HG03460 (cell line): ENCODE data around the gene SLC30A5.
A peak's percentile ranks its signal among the peaks of the same experiment; 100 is the strongest.
"Not testable (repeated sequence)": the region's sequence is repeated elsewhere in the genome, so short reads cannot be mapped to it uniquely, and the experiment has no call there.

ENCODE experiments used
- ATAC-seq: cut with Tn5 transposase; IDR thresholded peaks from one replicate; pipeline ENCODE4 v1.9.1; 2021; ENCODE audit not compliant: unreplicated experiment

SLC30A5 gene

GRCh38 chr5:69103521-69103920 is 9.7 kb downstream of the SLC30A5 start:
- ATAC-seq, result no peak

GRCh38 chr5:69105996-69106906 is 12.4 kb downstream of the SLC30A5 start:
- ATAC-seq, result peak; percentile 82

- ATAC-seq, result not testable (repeated sequence)
Observed at GRCh38 chr5:69108367-69108766, 14.6 kb downstream of the SLC30A5 start.

GRCh38 chr5:69113851-69114250 is 20.0 kb downstream of the SLC30A5 start:
- ATAC-seq, result no peak

GRCh38 chr5:69115526-69115925 is 21.7 kb downstream of the SLC30A5 start:
- no peak for ATAC-seq

GRCh38 chr5:69129413-69129812 is 35.6 kb downstream of the SLC30A5 start:
- ATAC-seq, result no peak

- no peak for ATAC-seq
Observed at GRCh38 chr5:69130241-69130640, 36.4 kb downstream of the SLC30A5 start.

GRCh38 chr5:69131304-69131703 is 37.5 kb downstream of the SLC30A5 start:
- ATAC-seq, result no peak

- ATAC-seq, result no peak
Observed at GRCh38 chr5:69134126-69134525, 40.3 kb downstream of the SLC30A5 start.

- peak; percentile 85 for ATAC-seq
Observed at GRCh38 chr5:69136293-69136692, 42.5 kb downstream of the SLC30A5 start.

- not testable (repeated sequence) for ATAC-seq
Observed at GRCh38 chr5:69137208-69137607, 43.4 kb downstream of the SLC30A5 start.

- ATAC-seq, result no peak
Observed at GRCh38 chr5:69137807-69138206, 44.0 kb downstream of the SLC30A5 start.

- ATAC-seq, result no peak
Observed at GRCh38 chr5:69138766-69139165, 45.0 kb downstream of the SLC30A5 start.

GRCh38 chr5:69140239-69140638 is 46.4 kb downstream of the SLC30A5 start:
- ATAC-seq, result not testable (repeated sequence)

- no peak for ATAC-seq
Observed at GRCh38 chr5:69140827-69141226, 47.0 kb downstream of the SLC30A5 start.

- ATAC-seq, result not testable (repeated sequence)
Observed at GRCh38 chr5:69148576-69148975, 54.8 kb downstream of the SLC30A5 start.

GRCh38 chr5:69148981-69149675 is 55.3 kb downstream of the SLC30A5 start:
- ATAC-seq, result no peak

GRCh38 chr5:69149676-69150010 is 55.8 kb downstream of the SLC30A5 start:
- no peak for ATAC-seq

- ATAC-seq, result no peak
Observed at GRCh38 chr5:69152731-69153130, 58.9 kb downstream of the SLC30A5 start.

GRCh38 chr5:69156456-69156855 is 62.6 kb downstream of the SLC30A5 start:
- ATAC-seq, result no peak

GRCh38 chr5:69158039-69158438 is 64.2 kb downstream of the SLC30A5 start:
- no peak for ATAC-seq

GRCh38 chr5:69160651-69161050 is 66.8 kb downstream of the SLC30A5 start:
- ATAC-seq, result no peak
